Measurements from ENCODE around the gene KIRREL1.

The KIRREL1 gene

DNA sequence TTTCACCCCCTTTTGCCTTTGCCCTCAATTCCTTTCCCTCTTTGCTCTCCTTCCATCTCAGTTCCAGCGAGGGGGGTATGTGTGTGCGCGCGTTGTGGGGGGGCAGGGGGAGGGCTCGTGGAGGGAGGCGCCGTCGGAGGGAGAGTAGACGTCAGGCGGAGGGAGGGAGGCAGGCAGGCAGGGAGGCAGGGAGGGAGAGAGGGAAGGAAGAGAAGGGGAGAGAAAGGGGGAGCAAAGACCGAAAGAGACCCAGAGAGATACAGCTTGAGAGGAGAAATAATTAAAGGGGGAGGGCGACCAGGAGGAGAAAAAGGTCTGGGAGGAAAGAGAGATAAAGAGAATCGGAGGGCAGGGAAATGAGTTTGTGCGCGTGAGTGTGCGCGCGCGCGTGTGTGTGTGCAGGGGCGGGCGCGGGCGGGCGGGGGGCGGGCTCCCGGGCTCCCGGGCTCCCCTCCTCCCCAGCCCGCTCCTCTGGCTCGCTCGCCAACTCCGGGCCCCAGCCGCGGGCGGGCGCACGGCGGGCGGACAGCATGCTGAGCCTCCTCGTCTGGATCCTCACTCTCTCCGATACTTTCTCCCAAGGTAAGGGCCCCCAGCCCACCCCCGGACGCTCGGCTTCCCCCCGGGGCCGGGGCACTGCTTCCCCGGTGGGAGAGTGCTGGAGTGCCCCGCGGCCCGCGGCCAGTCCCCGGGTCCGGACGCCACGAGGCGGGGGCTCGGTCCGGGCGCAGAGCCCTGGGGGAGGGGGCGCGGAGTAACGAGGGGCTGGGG lies at the start of gene KIRREL1:
KIRREL1 (plus strand) TSS at position 499 of the 771 bp plus-strand sequence; CDS start at position 531, 32 bp downstream.
- peak; percentile 91 for DNase-seq

GRCh38 chr1:157944663-157945280 lies 48.7 kb upstream of the KIRREL1 start:
- DNase-seq: no peak

- peak; percentile 71 for DNase-seq
Measured at GRCh38 chr1:157948312-157949073, 45.0 kb upstream of the KIRREL1 start.

- no peak for DNase-seq
Measured at GRCh38 chr1:157949074-157949354, 44.4 kb upstream of the KIRREL1 start.

- DNase-seq: no peak
Measured at GRCh38 chr1:157951230-157951629, 42.2 kb upstream of the KIRREL1 start.

- DNase-seq: no peak
Measured at GRCh38 chr1:157952601-157953000, 40.8 kb upstream of the KIRREL1 start.

- no peak for DNase-seq
Measured at GRCh38 chr1:157955221-157955620, 38.2 kb upstream of the KIRREL1 start.

DNA sequence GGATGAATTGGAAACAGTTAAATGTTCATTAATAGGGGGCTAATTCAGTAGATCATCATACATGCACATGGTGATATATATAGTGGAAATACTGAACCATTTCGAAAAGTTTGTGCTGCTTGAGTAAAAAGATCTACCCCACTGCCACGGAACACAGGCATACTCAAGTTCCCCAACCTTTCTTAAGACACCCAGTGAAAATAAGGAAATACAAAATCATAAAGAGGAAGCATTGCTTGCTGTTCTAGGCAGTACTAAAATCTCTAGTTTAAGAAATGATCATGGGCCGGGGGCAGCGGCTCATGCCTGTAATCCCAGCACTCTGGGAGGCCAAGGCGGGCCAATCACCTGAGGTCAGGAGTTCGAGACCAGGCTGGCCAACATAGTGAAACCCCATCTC lies 37.6 kb upstream of the KIRREL1 start:
- no peak for DNase-seq

DNA sequence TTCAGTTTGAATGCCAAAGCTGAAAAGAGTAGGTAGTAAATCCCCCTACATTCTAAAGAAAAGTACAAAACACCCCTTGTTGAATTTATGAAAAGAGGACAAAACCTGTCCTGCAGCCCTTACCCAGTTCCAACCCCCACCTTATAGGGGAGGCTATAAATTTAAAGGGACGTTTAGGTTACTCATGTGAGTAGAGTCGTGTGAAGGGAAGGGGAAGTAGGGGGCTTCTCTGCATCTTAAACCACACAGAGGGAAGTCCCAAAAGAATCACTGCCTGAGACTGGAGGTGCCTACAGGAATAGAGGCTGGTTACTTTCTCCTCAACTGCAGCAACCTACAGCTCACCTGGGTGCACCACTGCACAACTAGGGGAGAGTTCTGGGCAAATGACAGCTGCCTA lies 36.7 kb upstream of the KIRREL1 start:
- no peak for DNase-seq

- DNase-seq: no peak
Measured at GRCh38 chr1:157958263-157958662, 35.2 kb upstream of the KIRREL1 start.

- DNase-seq: no peak
Measured at GRCh38 chr1:157959750-157960149, 33.7 kb upstream of the KIRREL1 start.

DNA sequence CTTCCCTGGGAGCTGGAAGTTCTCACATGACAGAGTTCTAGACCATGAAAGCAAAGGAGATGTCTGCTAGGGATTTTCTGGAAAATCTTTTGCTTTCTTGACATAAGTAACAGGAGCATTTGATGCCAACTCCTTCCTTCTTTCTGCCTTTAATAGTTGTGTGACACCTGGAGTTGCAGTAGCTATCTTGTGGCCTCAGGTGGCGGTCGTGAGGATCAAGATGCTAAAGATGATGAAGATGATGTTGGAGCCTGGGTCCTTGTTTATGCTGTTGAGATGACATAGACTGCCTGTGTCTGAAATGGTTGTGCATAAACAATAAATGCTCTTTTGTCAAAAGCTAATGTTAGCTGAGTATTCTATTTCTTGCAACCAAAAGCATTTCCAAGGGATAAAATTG lies 32.7 kb upstream of the KIRREL1 start:
- no peak for DNase-seq

DNA sequence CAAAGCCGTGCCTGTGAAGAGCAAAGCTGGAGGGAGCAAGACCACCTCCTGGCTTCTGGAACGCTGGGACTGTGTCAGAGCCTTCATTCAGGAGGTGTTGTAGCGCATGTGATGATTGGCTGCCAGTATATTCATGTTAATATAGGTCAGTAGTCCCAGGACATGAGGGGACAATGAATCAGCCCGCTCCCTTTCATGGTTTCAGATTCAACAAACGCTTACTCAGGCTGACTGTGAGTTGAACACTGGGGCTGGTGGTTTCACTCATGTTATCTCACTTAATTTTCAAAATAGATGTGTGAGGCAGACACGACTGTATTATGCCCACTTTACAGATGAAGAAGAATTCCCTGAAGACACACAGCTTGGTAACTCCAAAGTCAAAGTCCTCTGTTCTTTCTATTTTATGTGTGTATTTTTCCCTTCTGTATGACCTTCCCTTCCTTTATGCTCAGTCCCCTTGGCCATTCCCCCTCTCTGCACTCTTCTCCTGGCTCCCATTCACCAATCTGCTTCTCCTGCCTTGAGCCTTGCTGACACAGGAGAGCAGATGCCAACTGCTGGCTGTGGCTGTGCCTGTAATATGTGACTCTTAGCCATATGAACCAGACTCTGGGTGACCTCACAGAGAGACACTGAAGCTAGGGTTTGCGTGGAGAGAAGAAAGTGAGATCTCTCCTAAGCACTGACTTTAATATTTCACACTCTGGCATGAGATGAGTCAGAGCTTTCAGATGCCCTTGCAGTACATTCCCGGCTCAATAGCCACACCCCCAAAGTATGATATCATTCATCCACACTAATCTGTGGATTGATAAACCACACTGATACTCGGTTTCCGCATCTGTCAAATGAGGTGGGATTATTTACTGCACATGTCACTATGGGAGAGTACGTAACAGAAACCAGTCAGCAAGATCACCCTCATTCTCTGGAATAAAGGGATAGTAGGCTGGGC lies 31.4 kb upstream of the KIRREL1 start:
- DNase-seq: no peak

GRCh38 chr1:157963713-157964112 lies 29.7 kb upstream of the KIRREL1 start:
- DNase-seq: peak; percentile 92

GRCh38 chr1:157965584-157965983 lies 27.9 kb upstream of the KIRREL1 start:
- DNase-seq: no peak

GRCh38 chr1:157966031-157966537 lies 27.4 kb upstream of the KIRREL1 start:
- DNase-seq: peak; percentile 56

DNA sequence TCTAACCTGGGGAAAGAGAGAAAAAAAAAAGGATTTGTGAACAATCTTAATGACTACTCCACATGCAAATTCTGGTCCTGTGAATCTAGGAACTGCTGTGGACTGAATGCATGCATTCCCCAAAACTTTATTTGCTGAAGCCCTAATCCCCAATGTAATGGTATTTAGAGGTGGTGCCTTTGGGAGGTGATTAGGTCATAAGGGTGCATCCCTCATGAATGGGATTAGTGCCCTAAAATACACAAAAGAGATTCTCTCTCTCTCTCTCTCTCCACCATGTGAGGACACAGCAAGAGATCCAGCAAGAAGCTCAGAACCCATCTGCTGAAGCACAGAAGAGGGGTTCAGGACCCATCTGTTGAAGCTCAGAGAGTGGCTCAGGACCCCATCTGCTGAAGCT lies 26.2 kb upstream of the KIRREL1 start:
- no peak for DNase-seq

GRCh38 chr1:157968508-157968907 lies 24.9 kb upstream of the KIRREL1 start:
- peak; percentile 63 for DNase-seq

DNA sequence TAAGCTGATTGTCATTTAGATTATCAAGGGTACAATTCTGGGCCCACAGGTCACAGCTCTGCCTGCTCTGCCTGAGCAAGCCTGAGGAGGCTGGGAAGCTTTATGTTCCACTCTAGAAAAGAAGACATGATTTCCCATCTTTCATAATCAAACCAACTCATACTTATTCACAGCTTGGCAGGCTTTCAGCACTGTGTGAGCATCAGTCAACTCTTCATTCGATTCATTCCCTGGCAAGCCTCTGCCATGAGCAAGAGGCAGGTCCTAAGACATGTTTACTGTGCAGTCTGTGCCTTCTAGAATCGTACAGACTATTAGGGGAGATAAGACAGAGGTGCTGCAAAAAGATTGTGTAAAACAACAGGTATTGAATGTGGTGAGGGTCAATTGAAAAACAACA lies 24.5 kb upstream of the KIRREL1 start:
- DNase-seq: peak; percentile 28

GRCh38 chr1:157969697-157970485 lies 23.6 kb upstream of the KIRREL1 start:
- peak; percentile 85 for DNase-seq

GRCh38 chr1:157971769-157972168 lies 21.7 kb upstream of the KIRREL1 start:
- DNase-seq: no peak

All from eye (tissue), 1 donor.